ENCODE results near the gene CABLES2.
"Not testable (repeated sequence)": the region's sequence is repeated elsewhere in the genome, so short reads cannot be mapped to it uniquely, and the experiment has no call there.

The CABLES2 gene

GRCh38 chr20:62428396-62429295, 21.6 kb upstream of the CABLES2 start:
- no peak for TF ChIP-seq CTCF (IDR thresholded peaks at IDR 0.05; ENCODE audit: low read depth, low read length, missing control alignments)
- in situ Hi-C loops (cut with HindIII; ENCODE audit: low sequenced_read_pairs) = no loop called here
- no peak for DNase-seq (ENCODE audit: low read depth)
- H3K4me3 ChIP-seq (ENCODE audit: low read depth, low read length) = no peak overlapping the region

- TF ChIP-seq CTCF (IDR thresholded peaks at IDR 0.05; ENCODE audit: low read depth, low read length, missing control alignments) = no peak
- H3K4me3 ChIP-seq (ENCODE audit: low read depth, low read length) = no peak overlapping the region
- in situ Hi-C loops (cut with HindIII; ENCODE audit: low sequenced_read_pairs) = no loop called here
- DNase-seq (ENCODE audit: low read depth) = no peak
Measured at GRCh38 chr20:62428002-62428372, 20.9 kb upstream of the CABLES2 start.

- no peak for DNase-seq (ENCODE audit: low read depth)
- TF ChIP-seq CTCF (IDR thresholded peaks at IDR 0.05; ENCODE audit: low read depth, low read length, missing control alignments) = no peak
- in situ Hi-C loops (cut with HindIII; ENCODE audit: low sequenced_read_pairs) = no loop called here
- no peak within 1 kb of the TSS for H3K4me3 ChIP-seq (ENCODE audit: low read depth, low read length)
Measured at GRCh38 chr20:62427172-62428001, 20.3 kb upstream of the CABLES2 start, which contains the start of gene RBBP8NL. Gene RBBP8NL, minus strand, starts transcription at chr20:62427539. Its CDS starts 7,892 bp downstream, at chr20:62419647.

- no peak overlapping the region for H3K4me3 ChIP-seq (ENCODE audit: low read depth, low read length)
- no peak for DNase-seq (ENCODE audit: low read depth)
- in situ Hi-C loops (cut with HindIII; ENCODE audit: low sequenced_read_pairs) = no loop called here
- no peak for TF ChIP-seq CTCF (IDR thresholded peaks at IDR 0.05; ENCODE audit: low read depth, low read length, missing control alignments)
Measured at GRCh38 chr20:62426699-62427131, 19.6 kb upstream of the CABLES2 start.

DNA sequence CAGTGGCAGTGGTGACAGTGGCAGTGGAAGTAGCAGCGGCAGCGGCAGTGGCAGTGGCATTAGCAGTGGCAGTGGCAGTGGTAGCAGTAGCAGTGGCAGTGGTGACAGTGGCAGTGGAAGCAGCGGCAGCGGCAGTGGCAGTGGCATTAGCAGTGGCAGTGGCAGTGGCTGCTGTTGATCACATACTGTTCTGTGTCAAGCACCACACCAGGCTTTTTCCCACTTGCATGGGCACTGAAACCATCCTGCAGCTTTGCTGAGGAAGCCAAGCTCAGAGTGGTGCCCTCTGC, 18.9 kb upstream of the CABLES2 start:
- H3K4me3 ChIP-seq (ENCODE audit: low read depth, low read length); in situ Hi-C loops (cut with HindIII; ENCODE audit: low sequenced_read_pairs); DNase-seq (ENCODE audit: low read depth): not testable (repeated sequence)

DNA sequence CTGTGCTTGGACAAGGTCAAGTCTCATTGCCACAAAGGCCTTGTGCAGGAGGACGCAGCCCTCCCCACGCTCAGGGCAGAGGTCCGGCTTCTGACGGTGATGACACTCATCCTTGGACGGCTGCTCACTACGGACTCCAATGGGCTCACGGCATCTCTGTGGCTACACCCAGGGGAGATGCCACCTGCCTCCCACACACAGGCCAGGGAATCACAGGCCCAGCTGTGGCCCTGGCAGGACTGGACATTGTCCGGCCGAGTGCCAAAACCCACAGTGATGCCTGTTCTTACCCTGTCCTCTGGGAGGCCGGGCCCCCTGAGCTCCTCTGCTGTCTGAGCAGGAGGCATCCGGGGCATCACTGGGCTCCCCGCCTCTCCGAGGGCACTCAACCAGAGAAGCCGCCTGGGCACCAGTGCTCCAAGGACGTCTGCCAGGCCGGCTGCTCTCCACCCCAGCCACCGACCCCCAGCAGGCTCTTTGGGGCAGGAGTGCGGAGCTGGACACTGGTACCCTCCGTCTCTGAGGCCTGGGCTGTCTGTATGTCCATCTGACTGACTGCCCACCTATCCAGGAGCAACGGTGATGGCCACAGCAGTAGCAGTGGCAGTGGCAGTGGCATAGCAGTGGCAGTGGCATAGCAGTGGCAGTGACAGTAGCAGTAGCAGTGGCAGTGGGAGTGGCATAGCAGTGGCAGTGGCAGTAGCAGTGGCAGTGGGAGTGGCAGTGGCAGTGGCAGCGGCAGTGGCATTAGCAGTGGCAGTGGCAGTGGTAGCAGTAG, 18.4 kb upstream of the CABLES2 start:
- in situ Hi-C loops (cut with HindIII; ENCODE audit: low sequenced_read_pairs) = no loop called here
- no peak overlapping the region for H3K4me3 ChIP-seq (ENCODE audit: low read depth, low read length)
- TF ChIP-seq CTCF (IDR thresholded peaks at IDR 0.05; ENCODE audit: low read depth, low read length, missing control alignments) = no peak
- no peak for DNase-seq (ENCODE audit: low read depth)

All from astrocyte of the cerebellum (primary cell).